Activated CD8-positive, alpha-beta memory T cell treated with anti-CD3 and anti-CD28 coated beads for 24 hours (primary cell): ENCODE measurements around the gene SLC23A2.
"Not testable (repeated sequence)": the region's sequence is repeated elsewhere in the genome, so short reads cannot be mapped to it uniquely, and the experiment has no call there.

Experiments
- DNase-seq: peaks from one replicate; pipeline ENCODE4 v3.0.0-alpha.2; 2020

Gene SLC23A2

GRCh38 chr20:4926531-4927156 lies 74.7 kb downstream of the SLC23A2 start:
- DNase-seq = no peak

DNA sequence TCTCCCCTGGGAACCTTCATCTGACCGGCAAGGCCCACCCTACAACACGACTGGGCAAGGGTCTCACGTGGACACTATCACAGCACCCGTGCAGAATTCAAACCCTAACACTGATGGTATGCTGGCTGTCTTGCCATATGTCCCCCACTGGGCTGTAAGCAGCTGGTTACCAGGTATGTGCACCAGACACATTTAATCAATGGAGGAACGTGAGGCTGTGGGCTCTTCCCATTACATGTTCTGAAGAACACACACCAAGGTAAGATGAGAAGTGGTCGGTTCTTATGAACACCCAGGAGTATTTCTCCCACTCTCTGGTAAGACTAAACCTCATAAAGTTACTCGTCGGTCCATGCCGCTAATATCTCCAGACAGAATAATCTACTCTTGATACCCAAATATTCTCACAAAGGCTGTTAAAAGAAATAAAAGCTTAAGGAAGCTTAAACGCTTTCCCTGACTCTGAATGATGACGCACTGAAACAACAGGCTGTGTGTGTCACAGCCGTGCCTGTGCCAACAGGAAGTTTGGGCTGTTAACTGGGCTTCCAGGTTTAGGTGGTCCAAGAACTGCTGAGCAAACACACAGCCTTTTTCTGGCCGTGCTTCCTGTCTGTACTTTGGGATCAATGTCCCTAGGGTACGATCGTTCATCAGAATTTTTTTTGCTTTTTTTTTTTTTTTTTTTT lies 75.3 kb downstream of the SLC23A2 start:
- DNase-seq = no peak

GRCh38 chr20:4924446-4924845 lies 76.9 kb downstream of the SLC23A2 start:
- no peak for DNase-seq

GRCh38 chr20:4924032-4924431 lies 77.3 kb downstream of the SLC23A2 start:
- no peak for DNase-seq

DNA sequence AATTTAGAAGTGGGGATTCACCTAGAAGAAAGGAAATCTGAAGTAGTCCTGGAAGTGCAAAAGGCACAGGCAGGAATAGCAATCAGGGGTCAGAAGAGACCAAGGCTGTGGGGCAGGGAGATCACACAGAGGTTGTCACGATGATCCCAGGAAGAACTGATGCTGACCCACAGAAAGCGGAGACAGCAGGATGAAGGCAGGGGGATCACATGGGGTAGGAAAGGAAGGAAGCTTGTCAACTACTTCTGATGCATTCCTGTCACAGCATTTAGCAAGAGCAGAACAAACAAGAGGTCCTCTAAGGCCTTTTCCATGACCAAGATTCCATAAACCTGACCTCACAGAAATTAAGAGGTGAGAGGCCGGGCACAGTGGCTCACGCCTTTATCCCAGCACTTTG lies 79.1 kb downstream of the SLC23A2 start:
- no peak for DNase-seq

- DNase-seq = not testable (repeated sequence)
These were observed 80.0 kb downstream of the SLC23A2 start for GRCh38 chr20:4921271-4921670.

DNA sequence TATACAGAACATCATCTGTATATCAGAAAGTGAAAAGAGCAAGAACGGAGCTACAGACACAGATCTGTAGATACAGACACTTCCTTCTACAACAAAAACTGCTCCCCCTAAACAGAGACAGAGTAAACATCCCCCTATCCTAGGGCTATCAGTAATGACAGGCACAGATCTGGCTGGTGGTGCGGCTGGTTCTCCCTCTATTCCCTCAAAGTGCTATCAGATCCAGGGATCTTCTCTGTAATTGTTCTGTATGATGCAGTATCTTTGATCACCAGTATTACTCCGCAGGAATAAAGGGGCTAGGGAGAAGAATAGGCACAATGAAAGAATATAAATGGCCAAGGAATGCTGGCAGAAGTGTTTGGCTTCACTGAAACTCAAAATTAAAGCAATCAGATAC lies 80.7 kb downstream of the SLC23A2 start:
- no peak for DNase-seq

- DNase-seq = no peak
These were observed 81.2 kb downstream of the SLC23A2 start for GRCh38 chr20:4920131-4920530.

GRCh38 chr20:4919047-4919704 lies 82.1 kb downstream of the SLC23A2 start:
- DNase-seq = no peak

GRCh38 chr20:4918473-4918872 lies 82.8 kb downstream of the SLC23A2 start:
- no peak for DNase-seq

DNA sequence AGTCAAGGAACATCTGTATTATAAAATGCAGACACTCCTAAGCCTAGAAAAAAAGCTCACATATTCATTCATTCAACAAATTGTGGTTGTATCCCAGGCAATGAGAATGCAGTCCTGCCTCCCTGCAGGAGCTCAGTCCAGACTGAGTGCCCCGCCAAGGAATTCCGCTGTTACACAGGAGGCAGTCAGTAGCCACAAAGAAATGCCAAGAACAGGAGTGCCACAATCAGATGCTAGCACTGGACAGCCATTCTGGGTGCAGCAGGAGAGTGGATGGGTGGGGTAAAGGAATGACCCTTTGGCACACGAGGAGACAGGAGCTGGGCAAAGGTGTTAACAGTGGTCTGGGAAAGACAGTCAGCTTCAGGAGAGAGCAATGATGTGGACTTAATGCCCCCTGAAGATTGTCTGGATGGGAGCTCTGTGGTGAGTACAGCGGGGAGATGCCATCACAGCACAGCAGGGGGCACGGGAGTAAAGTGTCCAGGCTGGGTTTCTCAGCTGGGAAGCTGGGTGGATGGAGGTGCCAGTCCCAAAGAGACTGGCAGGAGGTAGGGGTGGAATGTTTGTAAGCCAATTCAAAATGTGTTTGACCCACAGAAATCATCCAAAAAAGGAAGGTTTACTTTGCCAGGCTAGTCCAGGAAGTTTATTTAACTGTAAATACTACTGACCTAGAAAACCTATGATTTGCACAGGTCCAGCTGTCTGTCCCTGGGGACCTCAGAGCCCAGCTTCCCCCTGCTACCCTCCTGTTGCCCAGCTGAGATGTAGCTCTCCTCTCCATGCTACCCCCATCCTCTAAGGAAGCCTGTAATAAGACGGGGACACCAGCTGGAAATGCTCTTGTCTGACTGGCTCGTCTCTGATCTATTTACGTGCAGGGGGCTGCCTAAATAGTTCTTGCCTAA lies 84.1 kb downstream of the SLC23A2 start:
- no peak for DNase-seq

GRCh38 chr20:4913147-4913546 lies 88.2 kb downstream of the SLC23A2 start:
- no peak for DNase-seq

DNA sequence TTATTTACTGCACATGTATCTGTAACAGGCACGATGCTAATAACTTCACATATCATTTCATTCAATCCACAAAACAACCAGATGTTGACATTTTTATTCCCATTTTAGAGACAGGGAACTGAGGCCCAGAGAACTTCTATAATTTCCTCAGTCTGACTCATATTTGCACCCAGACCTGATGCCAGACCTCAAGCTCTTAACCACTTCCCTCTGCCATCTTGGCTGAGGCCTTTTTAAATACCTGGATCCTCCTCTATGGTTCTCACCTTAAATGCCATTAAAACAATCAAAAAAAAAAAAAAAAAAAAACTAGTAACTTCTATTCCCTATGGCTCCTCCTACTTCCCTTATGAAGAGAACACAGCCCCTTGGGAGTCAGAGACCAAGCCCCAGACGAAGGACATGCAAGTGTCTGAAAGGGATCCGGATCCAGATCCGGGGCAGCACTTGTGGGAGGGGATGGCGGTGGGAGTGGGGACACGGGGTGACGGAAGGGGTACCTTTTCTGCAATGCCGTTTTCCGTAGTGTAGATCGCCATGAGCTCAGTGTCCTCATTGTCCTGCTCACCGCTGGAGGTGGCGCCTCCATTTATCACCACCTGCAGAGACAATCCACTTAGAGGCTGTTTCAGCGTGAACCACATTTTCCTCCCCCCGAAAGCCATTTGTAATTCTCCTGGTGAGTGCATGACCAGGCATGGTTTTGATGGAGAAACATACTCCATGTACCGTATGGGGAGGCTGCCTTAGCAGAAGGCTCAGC lies 88.7 kb downstream of the SLC23A2 start:
- no peak for DNase-seq

DNA sequence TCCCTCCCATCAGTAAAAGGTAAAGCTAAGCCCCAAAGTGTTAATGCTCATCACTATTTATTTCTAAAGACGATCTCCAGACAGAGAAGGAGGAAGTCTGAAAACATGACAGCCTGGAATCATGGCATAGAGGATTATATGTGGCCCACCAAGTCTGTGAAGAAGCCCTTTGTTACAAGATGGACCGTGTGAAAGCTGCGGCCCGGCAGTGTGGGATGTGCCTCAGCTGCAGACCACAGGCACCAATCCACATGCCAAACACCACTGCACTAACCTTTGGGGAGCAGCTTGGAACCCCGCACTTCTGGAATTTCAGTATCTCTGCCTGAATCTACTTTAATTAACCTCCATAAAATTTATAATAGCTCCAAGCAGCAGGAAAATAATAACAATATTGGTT lies 90.4 kb downstream of the SLC23A2 start:
- DNase-seq = no peak

- no peak for DNase-seq
These were observed 95.7 kb downstream of the SLC23A2 start for GRCh38 chr20:4905613-4906012.

- DNase-seq = no peak
These were observed 96.1 kb downstream of the SLC23A2 start for GRCh38 chr20:4905195-4905594.

GRCh38 chr20:4904127-4904860 lies 97.0 kb downstream of the SLC23A2 start:
- peak; percentile 15 for DNase-seq

GRCh38 chr20:4902788-4903187 lies 98.5 kb downstream of the SLC23A2 start:
- no peak for DNase-seq

- no peak for DNase-seq
These were observed 100.1 kb downstream of the SLC23A2 start for GRCh38 chr20:4901031-4901818.

- no peak for DNase-seq
These were observed 102.7 kb downstream of the SLC23A2 start for GRCh38 chr20:4898282-4899244.
